ENCODE measurements around the gene SLC25A23. TPM values are rescaled to one million over a fixed set of nuclear protein-coding genes. Genes with fewer than 3 reads are reported as not detected.

The SLC25A23 gene
- total RNA-seq, 2 experiments from 2014 or later = 10.5 to 10.8 TPM

DNA sequence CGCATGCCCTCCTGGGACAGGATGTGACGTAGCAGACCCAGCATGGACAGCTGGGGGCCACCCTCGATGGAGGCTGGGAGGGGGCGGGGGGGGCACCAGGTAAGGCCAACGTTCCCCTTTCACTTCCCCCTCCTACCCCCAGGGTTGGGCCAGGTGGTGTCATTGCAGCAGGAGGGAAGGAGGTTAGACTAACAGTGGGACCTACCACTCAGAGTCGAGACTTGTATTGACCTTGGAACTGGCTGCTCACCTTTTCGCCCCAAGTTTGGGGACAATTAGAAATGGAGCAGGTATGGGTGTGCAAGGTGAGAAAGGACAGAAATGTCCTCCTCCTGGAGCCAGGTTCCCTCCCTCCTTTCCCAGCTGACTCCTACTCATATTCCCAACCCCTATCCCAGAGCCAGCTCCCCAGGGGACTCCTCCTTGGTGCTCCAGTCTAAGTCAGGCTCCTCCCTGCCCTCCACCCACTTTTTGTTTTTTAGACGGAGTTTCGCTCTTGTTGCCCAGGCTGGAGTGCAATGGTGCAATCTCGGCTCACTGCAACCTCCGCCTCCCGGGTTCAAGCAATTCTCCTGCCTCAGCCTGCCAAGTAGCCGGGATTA lies 17.4 kb downstream of the SLC25A23 start:
- TF ChIP-seq, protein P1, sequence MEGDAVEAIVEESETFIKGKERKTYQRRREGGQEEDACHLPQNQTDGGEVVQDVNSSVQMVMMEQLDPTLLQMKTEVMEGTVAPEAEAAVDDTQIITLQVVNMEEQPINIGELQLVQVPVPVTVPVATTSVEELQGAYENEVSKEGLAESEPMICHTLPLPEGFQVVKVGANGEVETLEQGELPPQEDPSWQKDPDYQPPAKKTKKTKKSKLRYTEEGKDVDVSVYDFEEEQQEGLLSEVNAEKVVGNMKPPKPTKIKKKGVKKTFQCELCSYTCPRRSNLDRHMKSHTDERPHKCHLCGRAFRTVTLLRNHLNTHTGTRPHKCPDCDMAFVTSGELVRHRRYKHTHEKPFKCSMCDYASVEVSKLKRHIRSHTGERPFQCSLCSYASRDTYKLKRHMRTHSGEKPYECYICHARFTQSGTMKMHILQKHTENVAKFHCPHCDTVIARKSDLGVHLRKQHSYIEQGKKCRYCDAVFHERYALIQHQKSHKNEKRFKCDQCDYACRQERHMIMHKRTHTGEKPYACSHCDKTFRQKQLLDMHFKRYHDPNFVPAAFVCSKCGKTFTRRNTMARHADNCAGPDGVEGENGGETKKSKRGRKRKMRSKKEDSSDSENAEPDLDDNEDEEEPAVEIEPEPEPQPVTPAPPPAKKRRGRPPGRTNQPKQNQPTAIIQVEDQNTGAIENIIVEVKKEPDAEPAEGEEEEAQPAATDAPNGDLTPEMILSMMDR (IDR thresholded peaks at IDR 0.05) = no peak
- no peaks in the 10 kb centered on the region for H3K9me3 Mint-ChIP-seq

DNA sequence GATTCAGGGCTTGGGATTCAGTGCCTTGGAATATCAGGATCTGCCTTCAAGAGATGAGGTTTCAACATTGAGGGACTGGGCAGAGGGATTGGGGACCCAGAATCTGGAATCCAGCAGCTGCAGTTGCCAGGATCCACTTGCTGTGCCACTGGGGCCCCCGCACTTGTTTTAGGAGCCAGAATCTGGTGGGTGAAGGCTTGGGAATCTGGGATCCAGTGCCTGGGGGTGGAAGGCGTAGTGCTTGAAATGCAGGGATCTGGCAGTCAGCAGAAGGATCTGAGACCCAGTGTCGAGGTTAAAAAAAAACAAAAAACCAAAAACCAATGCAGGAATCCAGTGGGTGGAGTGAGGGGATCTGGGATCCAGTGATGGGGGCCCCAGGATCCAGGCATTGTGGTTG lies 18.7 kb downstream of the SLC25A23 start:
- POLR2A ChIA-PET = interaction anchor here (0.6 kb wide), 1 partner anchor 49 kb away, joined by 3 read pairs; no protein-coding TSS in a partner anchor
- TF ChIP-seq, protein P1 (IDR thresholded peaks at IDR 0.05) = no peak

More for the DNA sequence above, 17.4 kb downstream of the SLC25A23 start:
- H3K27me3 ChIP-seq (ENCODE audit: control insufficient read depth in 1 of 2, insufficient read depth in 2 of 2, low read length in 2 of 2) = no peaks in the 10 kb centered on the region
- no peaks in the 10 kb centered on the region for H3K4me1 Mint-ChIP-seq (ENCODE audit: low read depth)
- no peaks in the 10 kb centered on the region for H3K27me3 Mint-ChIP-seq
- no peak overlapping the region for H3K4me3 ChIP-seq (ENCODE audit: low read length)
- no peaks in the 10 kb centered on the region for H3K4me1 ChIP-seq (ENCODE audit: insufficient read depth, low read length)
- H3K4me3 Mint-ChIP-seq = no peak overlapping the region
- peaks cover 15% of the 10 kb centered on the region for H3K36me3 Mint-ChIP-seq (ENCODE audit: low read depth)
- ATAC-seq (ENCODE audit: poor library complexity) (no peak), DNase-seq (no peak)
- ChIA-PET CTCF (interaction anchor here (1.1 kb wide), 1 partner anchor 168 kb away, joined by 4 read pairs; no protein-coding TSS in a partner anchor), POLR2A (no interaction called here)
- no peaks in the 10 kb centered on the region for H3K9me3 ChIP-seq (ENCODE audit: control insufficient read depth in 1 of 2, insufficient read depth in 1 of 2, low read length in 2 of 2)
- H3K36me3 ChIP-seq (ENCODE audit: insufficient read depth, low read length) = no peaks in the 10 kb centered on the region
- intact Hi-C loops (cut with DNase I, micrococcal nuclease) = no loop called here
- H3K27ac Mint-ChIP-seq = no peak overlapping the region
- H3K27ac ChIP-seq (ENCODE audit: low read depth in 1 of 2, low read length in 2 of 2) = no peak overlapping the region

DNA sequence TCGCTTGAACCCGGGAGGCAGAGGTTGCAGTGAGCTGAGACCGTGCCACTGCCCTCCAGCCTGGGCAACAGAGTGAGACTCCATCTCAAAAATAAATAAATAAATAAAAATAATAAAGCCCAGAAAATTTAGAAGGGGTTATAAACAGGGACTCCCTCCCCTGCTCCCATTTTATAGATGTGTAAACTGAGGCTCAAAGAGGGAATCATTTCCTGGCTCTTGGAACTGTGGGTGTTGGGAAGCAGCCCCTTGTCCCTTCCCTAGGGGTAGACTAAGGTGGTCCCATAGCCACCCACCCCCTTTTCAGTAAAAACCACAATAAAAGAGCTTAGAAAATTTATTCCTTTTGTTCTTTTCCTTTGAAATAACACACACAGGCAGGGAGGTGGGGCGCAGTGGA lies 19.8 kb downstream of the SLC25A23 start:
- no peak for DNase-seq
- Histone ChIP-seq H3K4me1 (ENCODE audit: insufficient read depth, low read length) (no peaks in the 10 kb centered on the region), H3K9me3 (ENCODE audit: control insufficient read depth in 1 of 2, insufficient read depth in 1 of 2, low read length in 2 of 2) (no peaks in the 10 kb centered on the region), H3K27me3 (ENCODE audit: control insufficient read depth in 1 of 2, insufficient read depth in 2 of 2, low read length in 2 of 2) (no peaks in the 10 kb centered on the region), H3K4me3 (ENCODE audit: low read length) (no peak overlapping the region), H3K36me3 (ENCODE audit: insufficient read depth, low read length) (no peaks in the 10 kb centered on the region), H3K27ac (ENCODE audit: low read depth in 1 of 2, low read length in 2 of 2) (no peak overlapping the region)
- H3K27ac Mint-ChIP-seq = no peak overlapping the region
- intact Hi-C loops (cut with DNase I, micrococcal nuclease) = no loop called here
- TF ChIP-seq, protein P1 (IDR thresholded peaks at IDR 0.05) = no peak
- H3K4me3 Mint-ChIP-seq = no peak overlapping the region
- no peaks in the 10 kb centered on the region for H3K4me1 Mint-ChIP-seq (ENCODE audit: low read depth)
- H3K27me3 Mint-ChIP-seq = no peaks in the 10 kb centered on the region
- no peaks in the 10 kb centered on the region for H3K36me3 Mint-ChIP-seq (ENCODE audit: low read depth)
- no peaks in the 10 kb centered on the region for H3K9me3 Mint-ChIP-seq
- no peak for ATAC-seq (ENCODE audit: poor library complexity)
- CTCF ChIA-PET = no interaction called here
- POLR2A ChIA-PET = no interaction called here

More for the DNA sequence above, 18.7 kb downstream of the SLC25A23 start:
- Histone ChIP-seq H3K9me3 (ENCODE audit: control insufficient read depth in 1 of 2, insufficient read depth in 1 of 2, low read length in 2 of 2) (no peaks in the 10 kb centered on the region), H3K4me3 (ENCODE audit: low read length) (no peak overlapping the region), H3K27ac (ENCODE audit: low read depth in 1 of 2, low read length in 2 of 2) (no peak overlapping the region), H3K4me1 (ENCODE audit: insufficient read depth, low read length) (no peaks in the 10 kb centered on the region), H3K36me3 (ENCODE audit: insufficient read depth, low read length) (no peaks in the 10 kb centered on the region), H3K27me3 (ENCODE audit: control insufficient read depth in 1 of 2, insufficient read depth in 2 of 2, low read length in 2 of 2) (no peaks in the 10 kb centered on the region)
- DNase-seq (no peak), ATAC-seq (ENCODE audit: poor library complexity) (no peak)
- intact Hi-C loops (cut with DNase I, micrococcal nuclease) = no loop called here
- no peaks in the 10 kb centered on the region for H3K9me3 Mint-ChIP-seq
- H3K4me1 Mint-ChIP-seq (ENCODE audit: low read depth) = no peaks in the 10 kb centered on the region
- peaks cover 6% of the 10 kb centered on the region for H3K36me3 Mint-ChIP-seq (ENCODE audit: low read depth)
- no peak overlapping the region for H3K27ac Mint-ChIP-seq
- H3K4me3 Mint-ChIP-seq = no peak overlapping the region
- no peaks in the 10 kb centered on the region for H3K27me3 Mint-ChIP-seq
- CTCF ChIA-PET = no interaction called here
